Thoracic aorta (tissue), 2 donors: Measurements from ENCODE around the gene B3GALT6. TPM values are rescaled to one million over a fixed set of nuclear protein-coding genes. Genes with fewer than 3 reads are reported as not detected.

Experiments
- ATAC-seq: fragments of 150-250 bp; one replicate; pipeline ENCODE4 v1.8.0; 2017; ENCODE audit warnings: low read depth; ENCODE audit not compliant: insufficient number of reproducible peaks, low FRiP score
- DNase-seq: peaks from one replicate; pipeline ENCODE4 v3.0.0-alpha.2; 2020; ENCODE audit warnings: low spot score
- H3K27ac ChIP-seq, 2 donors: fragments of 200-600 bp; sonication (generic); 1 replicate in 1 of 2; 2 replicates in 1 of 2; pipeline ENCODE4 v1.5.1; 2016; ENCODE audit warnings: mild to moderate bottlenecking in 2 of 2, moderate library complexity in 2 of 2
- H3K27me3 ChIP-seq: fragments of 200-600 bp; sonication (generic); replicated peaks from 2 replicates; pipeline ENCODE4 v1.6.0; 2016; ENCODE audit warnings: mild to moderate bottlenecking; ENCODE audit not compliant: insufficient read depth
- H3K36me3 ChIP-seq: fragments of 200-600 bp; sonication (generic); one replicate; pipeline ENCODE4 v1.5.1; 2016
- H3K4me1 ChIP-seq, 2 donors: fragments of 200-600 bp; sonication (generic); 1 replicate in 1 of 2; 2 replicates in 1 of 2; pipeline versions ENCODE4 v1.5.1 to v1.6.0; 2016; ENCODE audit warnings: low read depth in 2 of 2, mild to moderate bottlenecking in 1 of 2; ENCODE audit not compliant: control insufficient read depth in 1 of 2
- H3K4me3 ChIP-seq: fragments of 200-600 bp; sonication (generic); 2 replicates; pipeline ENCODE4 v1.5.1; 2016; ENCODE audit warnings: mild to moderate bottlenecking
- H3K9me3 ChIP-seq: fragments of 200-600 bp; sonication (generic); 2 replicates; pipeline ENCODE4 v1.5.1; 2016
- total RNA-seq, 2 donors: library from RNA; depleted of rRNA; stranded (reverse); fragments of >200 nt; gene quantifications; one replicate each; pipeline versions ENCODE4 v1.1.0 to v1.2.3, GENCODE V29; 2016
- TF ChIP-seq, protein P1 (sequence below): fragments of 200-600 bp; sonication (generic); IDR thresholded peaks from one replicate; pipeline ENCODE4 v1.5.1; 2019; ENCODE audit warnings: antibody characterized with exemption

Gene B3GALT6
- total RNA-seq, 2 donors from 2014 or later, result 15.5 to 25.3 TPM

DNA sequence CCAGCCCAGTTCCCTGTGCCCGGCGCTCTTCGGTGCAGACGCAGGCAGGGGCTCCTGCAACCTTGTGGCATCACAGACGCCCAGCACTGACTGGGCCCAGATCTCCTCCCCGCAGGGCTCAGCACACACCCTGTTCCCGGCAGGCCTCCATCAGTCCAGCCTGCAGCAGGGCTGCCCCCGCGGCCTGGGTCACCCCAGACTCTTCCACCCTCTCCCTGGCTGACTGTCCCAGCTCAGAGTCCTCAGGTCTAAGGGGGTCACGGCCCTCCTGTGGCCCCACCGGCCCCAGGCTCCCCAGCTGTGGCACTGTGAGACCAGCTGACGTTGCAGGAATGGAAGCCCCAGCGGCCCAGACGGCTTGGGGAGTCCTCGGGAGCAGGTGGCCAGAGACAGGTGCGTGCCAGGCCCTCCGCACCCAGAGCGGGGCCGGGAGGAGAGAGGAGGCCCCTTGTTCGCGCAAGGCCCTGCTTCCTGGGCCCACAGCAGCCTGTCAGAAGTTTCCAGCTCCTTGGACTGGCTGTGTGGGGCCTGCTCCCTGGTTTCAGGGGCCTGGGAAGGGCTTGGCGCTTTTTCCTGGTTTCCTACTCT lies 4.2 kb downstream of the B3GALT6 start:
- Histone ChIP-seq H3K4me3 (no peak overlapping the region), H3K9me3 (no peaks in the 10 kb centered on the region), H3K36me3 (peaks cover 6% of the 10 kb centered on the region), H3K4me1 (peaks cover 6 to 10% of the 10 kb centered on the region in 2 donors), H3K27me3 (no peaks in the 10 kb centered on the region), H3K27ac (no peak overlapping the region)
- TF ChIP-seq, protein P1, sequence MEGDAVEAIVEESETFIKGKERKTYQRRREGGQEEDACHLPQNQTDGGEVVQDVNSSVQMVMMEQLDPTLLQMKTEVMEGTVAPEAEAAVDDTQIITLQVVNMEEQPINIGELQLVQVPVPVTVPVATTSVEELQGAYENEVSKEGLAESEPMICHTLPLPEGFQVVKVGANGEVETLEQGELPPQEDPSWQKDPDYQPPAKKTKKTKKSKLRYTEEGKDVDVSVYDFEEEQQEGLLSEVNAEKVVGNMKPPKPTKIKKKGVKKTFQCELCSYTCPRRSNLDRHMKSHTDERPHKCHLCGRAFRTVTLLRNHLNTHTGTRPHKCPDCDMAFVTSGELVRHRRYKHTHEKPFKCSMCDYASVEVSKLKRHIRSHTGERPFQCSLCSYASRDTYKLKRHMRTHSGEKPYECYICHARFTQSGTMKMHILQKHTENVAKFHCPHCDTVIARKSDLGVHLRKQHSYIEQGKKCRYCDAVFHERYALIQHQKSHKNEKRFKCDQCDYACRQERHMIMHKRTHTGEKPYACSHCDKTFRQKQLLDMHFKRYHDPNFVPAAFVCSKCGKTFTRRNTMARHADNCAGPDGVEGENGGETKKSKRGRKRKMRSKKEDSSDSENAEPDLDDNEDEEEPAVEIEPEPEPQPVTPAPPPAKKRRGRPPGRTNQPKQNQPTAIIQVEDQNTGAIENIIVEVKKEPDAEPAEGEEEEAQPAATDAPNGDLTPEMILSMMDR, result no peak
- DNase-seq (no peak), ATAC-seq (no peak)

DNA sequence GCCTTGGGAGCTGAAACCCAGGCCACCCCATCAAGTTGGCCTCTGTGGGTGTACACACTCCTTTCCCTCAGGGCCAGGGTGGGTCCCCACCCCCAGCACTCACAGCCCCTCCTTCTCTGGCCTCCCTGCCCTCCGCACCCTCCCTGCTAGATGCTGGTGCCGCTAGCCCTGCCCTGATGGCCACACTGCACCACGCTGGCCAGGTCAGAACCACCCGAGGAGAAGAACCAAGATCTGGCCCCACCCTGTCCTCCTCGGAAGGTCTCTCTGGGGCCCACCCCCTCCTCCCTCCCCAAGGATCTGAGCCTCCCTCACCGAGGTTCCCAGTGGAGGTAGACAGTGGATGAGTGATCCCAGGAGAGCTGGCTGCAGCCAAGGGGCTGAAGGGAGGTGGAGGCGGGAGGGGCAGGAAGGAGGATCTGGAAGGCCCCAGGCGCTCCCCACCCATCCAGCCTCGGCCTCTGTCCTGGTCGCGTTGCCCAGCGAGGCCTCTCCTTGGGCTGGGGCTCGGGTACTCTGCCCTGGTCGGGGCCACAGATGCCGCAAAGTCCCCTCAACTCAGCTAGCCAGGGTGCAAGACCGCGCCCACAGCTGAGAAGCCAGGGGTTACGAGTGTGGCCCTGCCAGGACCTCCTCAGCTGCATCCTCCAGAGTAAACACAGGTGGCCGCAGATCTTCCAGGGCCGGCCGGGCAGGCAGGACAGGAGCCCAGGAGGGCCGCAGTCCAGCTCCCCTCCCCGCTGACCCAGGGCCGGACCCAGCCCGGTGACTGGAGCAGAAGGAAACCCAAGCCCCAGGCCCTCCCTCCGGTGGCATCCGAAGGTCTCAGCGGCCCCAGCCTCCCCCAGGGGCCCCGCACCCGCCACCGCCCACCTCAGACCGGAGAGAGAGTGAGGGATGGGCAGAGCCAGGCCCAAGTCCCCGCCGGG lies 5.2 kb downstream of the B3GALT6 start:
- peaks cover 6 to 10% of the 10 kb centered on the region in 2 donors for H3K4me1 ChIP-seq
- no peaks in the 10 kb centered on the region for H3K9me3 ChIP-seq
- TF ChIP-seq, protein P1, result no peak
- peaks cover 6% of the 10 kb centered on the region for H3K36me3 ChIP-seq
- no peak overlapping the region for H3K27ac ChIP-seq
- H3K27me3 ChIP-seq, result no peaks in the 10 kb centered on the region
- ATAC-seq (no peak), DNase-seq (no peak)
- no peak overlapping the region for H3K4me3 ChIP-seq

DNA sequence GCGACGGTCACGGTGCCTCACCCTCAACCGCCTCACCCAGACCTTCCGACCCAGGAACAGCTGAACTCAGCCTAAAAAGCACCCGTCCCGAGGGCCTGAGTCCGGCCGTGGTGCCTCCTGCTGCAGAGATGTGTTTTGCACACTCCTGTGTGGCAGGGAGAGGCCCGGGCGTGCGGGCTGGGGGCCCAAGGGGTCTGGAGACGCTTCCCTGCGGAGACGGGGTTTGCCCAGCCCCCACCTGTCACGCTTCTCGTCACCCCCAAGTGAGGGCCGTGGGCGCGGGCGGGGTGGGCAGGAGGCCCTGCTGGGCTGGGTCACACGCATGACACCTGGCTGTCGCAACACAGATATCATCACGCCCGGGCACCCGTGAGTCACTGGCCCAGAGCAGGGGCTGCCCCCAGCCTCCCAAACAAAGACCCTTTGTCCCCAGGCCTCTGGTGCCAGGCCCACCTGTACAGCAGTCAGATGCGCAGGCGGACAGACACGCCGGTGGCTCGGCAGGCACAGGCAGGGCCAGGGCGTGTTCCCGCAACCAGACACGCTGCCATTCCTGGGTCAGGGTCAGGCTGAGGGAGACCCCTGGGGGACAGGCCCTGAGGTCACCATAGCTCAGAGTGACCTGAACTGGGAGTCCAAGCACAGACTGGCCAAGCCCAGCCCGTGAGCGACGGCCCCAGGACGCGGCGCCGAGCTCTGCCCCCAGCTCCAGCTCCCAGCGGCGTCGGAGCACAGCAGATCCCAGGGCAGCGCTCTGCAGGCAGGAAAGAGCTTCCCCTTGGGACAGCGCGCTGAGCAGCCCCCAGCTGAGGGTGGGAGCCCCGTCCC lies 6.1 kb downstream of the B3GALT6 start:
- Histone ChIP-seq H3K27ac (no peak overlapping the region), H3K4me1 (peaks cover under 1 to 2% of the 10 kb centered on the region in 2 donors), H3K9me3 (no peaks in the 10 kb centered on the region), H3K36me3 (peaks cover 6% of the 10 kb centered on the region), H3K4me3 (no peak overlapping the region), H3K27me3 (no peaks in the 10 kb centered on the region)
- DNase-seq (no peak), ATAC-seq (no peak)
- TF ChIP-seq, protein P1, result no peak

DNA sequence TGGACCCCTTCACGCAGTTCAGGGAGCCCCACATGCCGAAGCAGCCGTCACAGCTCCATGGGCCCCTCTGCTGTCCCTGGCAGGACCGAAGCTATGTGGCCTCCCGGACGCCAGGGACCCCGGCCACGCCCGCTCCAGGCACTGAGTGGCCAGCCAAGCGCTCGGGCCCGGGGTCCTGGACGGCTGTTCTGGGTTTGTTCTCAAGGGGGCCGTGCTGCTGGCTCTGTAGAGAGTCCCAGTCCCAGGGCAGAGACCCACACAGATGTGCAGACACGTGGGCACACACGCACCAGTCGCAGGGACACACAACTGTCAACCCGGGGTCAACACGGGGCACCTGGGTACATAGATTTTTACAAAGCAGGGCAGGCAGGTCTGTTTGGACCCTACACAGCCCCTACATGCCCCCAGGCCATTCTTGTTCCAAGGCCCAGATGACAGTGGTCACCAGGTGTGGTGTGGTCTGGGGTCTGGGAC lies 6.7 kb downstream of the B3GALT6 start:
- Histone ChIP-seq H3K27ac (no peak overlapping the region), H3K9me3 (no peaks in the 10 kb centered on the region), H3K36me3 (peaks cover 6% of the 10 kb centered on the region), H3K4me3 (no peak overlapping the region), H3K27me3 (no peaks in the 10 kb centered on the region), H3K4me1 (no peaks in the 10 kb centered on the region)
- TF ChIP-seq, protein P1, result no peak
- ATAC-seq (no peak), DNase-seq (no peak)
